Left ventricle myocardium inferior (tissue), 1 donor: ENCODE results near the gene ZNF442. TPM values are rescaled to one million over a fixed set of nuclear protein-coding genes. Genes with fewer than 3 reads are reported as not detected.

Experiments used
- DNase-seq: peaks from one replicate; pipeline ENCODE4 v3.0.0-alpha.2; 2020
- H3K27ac ChIP-seq: fragments of 200-600 bp; replicated peaks from 2 replicates; pipeline ENCODE4 v1.8.0; 2021
- H3K27me3 ChIP-seq: fragments of 200-600 bp; 2 replicates; pipeline ENCODE4 v1.8.0; 2021; ENCODE audit warnings: low read depth
- H3K36me3 ChIP-seq: fragments of 200-600 bp; 2 replicates; pipeline ENCODE4 v1.8.0; 2021
- H3K4me1 ChIP-seq: fragments of 200-600 bp; 2 replicates; pipeline ENCODE4 v1.8.0; 2021
- H3K4me3 ChIP-seq: fragments of 200-600 bp; 2 replicates; pipeline ENCODE4 v1.8.0; 2021; ENCODE audit warnings: mild to moderate bottlenecking, moderate library complexity
- H3K9me3 ChIP-seq: fragments of 200-600 bp; replicated peaks from 2 replicates; pipeline ENCODE4 v1.8.0; 2021
- CTCF ChIP-seq: fragments of 200-600 bp; IDR thresholded peaks from 2 replicates; pipeline ENCODE4 v1.8.0; 2021; ENCODE audit warnings: antibody characterized with exemption, mild to moderate bottlenecking, borderline replicate concordance
- intact Hi-C: fragments of 100-400 bp; cut with micrococcal nuclease; formaldehyde crosslinking; loops from one replicate; pipeline ENCODE4 v1.11.0; 2022
- total RNA-seq: library from RNA; stranded (reverse); fragmentation: NEBNext Ultra II Directional; extraction: Animal tissue kit (Norgen Biotek cat#: 25700); gene quantifications from one replicate; pipeline ENCODE4 v1.2.1, GENCODE V29; 2021
- donor health status: DM: no; HTN: yes; CAD: no; lungs with severe emphysema.

The ZNF442 gene
- total RNA-seq, 1 donor from 2014 or later, result 3.4 TPM

GRCh38 chr19:12350890-12351197 is 14.6 kb downstream of the ZNF442 start:
- peaks cover 99% of the 10 kb centered on the region for H3K9me3 ChIP-seq
- peaks cover 85% of the 10 kb centered on the region for H3K36me3 ChIP-seq
- no peak for TF ChIP-seq CTCF
- no peak for DNase-seq
- no peaks in the 10 kb centered on the region for H3K4me1 ChIP-seq
- H3K27ac ChIP-seq, result no peak overlapping the region
- H3K4me3 ChIP-seq, result no peak overlapping the region
- H3K27me3 ChIP-seq, result no peaks in the 10 kb centered on the region
- intact Hi-C loops, result no loop called here

- no peaks in the 10 kb centered on the region for H3K4me1 ChIP-seq
- H3K36me3 ChIP-seq, result peaks cover 85% of the 10 kb centered on the region
- no peak overlapping the region for H3K4me3 ChIP-seq
- intact Hi-C loops, result no loop called here
- no peak overlapping the region for H3K27ac ChIP-seq
- peaks cover 100% of the 10 kb centered on the region for H3K9me3 ChIP-seq
- DNase-seq, result no peak
- no peak for TF ChIP-seq CTCF
- H3K27me3 ChIP-seq, result no peaks in the 10 kb centered on the region
Measured at GRCh38 chr19:12350185-12350889, 15.1 kb downstream of the ZNF442 start.

GRCh38 chr19:12346896-12347295 is 18.6 kb downstream of the ZNF442 start:
- Histone ChIP-seq H3K27ac (no peak overlapping the region), H3K36me3 (peaks cover 65% of the 10 kb centered on the region), H3K4me1 (no peaks in the 10 kb centered on the region), H3K4me3 (no peak overlapping the region), H3K9me3 (peaks cover 98% of the 10 kb centered on the region), H3K27me3 (no peaks in the 10 kb centered on the region)
- no peak for TF ChIP-seq CTCF
- DNase-seq, result no peak
- intact Hi-C loops, result no loop called here

- TF ChIP-seq CTCF, result no peak
- no peak overlapping the region for H3K27ac ChIP-seq
- H3K4me3 ChIP-seq, result no peak overlapping the region
- peaks cover 48% of the 10 kb centered on the region for H3K36me3 ChIP-seq
- no peaks in the 10 kb centered on the region for H3K27me3 ChIP-seq
- intact Hi-C loops, result no loop called here
- no peaks in the 10 kb centered on the region for H3K4me1 ChIP-seq
- H3K9me3 ChIP-seq, result peaks cover 85% of the 10 kb centered on the region
- no peak for DNase-seq
Measured at GRCh38 chr19:12345197-12345596, 20.3 kb downstream of the ZNF442 start.

- Histone ChIP-seq H3K27ac (peak within 1 kb of the TSS; percentile 95), H3K4me3 (peak within 1 kb of the TSS; percentile 90), H3K36me3 (no peaks in the 10 kb centered on the region), H3K27me3 (no peaks in the 10 kb centered on the region), H3K4me1 (peaks cover 46% of the 10 kb centered on the region), H3K9me3 (no peaks in the 10 kb centered on the region)
- DNase-seq, result peak; percentile 98
- TF ChIP-seq CTCF, result no peak
- intact Hi-C loops, result no loop called here
Measured at GRCh38 chr19:12333162-12334159, 32.0 kb downstream of the ZNF442 start, which contains the start of gene ZNF563. Gene ZNF563, minus strand, starts transcription at chr19:12333633. Its CDS starts 151 bp downstream, at chr19:12333482.
